Measurements from ENCODE around the gene ZNF619. TPM values are rescaled to one million over a fixed set of nuclear protein-coding genes. Genes with fewer than 3 reads are reported as not detected.

The ZNF619 gene
- total RNA-seq, 4 donors from 2014 or later, result 8.2 to 10.2 (median 9.7) TPM

GRCh38 chr3:40490916-40491315, 14.0 kb downstream of the ZNF619 start:
- WGBS, 2 donors, result 93 to 97% methylated on average over 5 of the region's 5 CpGs
- Histone ChIP-seq H3K27me3 (no peaks in the 10 kb centered on the region), H3K4me3 (replicated peaks in 1 of 3) (no peak overlapping the region), H3K27ac (no peak overlapping the region), H3K9me3 (no peaks in the 10 kb centered on the region), H3K36me3 (peaks cover 16 to 17% of the 10 kb centered on the region in 2 donors), H3K4me1 (no peaks in the 10 kb centered on the region)
- no peak for TF ChIP-seq CTCF (IDR thresholded peaks at IDR 0.05)
- TF ChIP-seq POLR2A (IDR thresholded peaks at IDR 0.05), result no peak
- intact Hi-C loops (cut with DNase I), result no loop called here
- DNase-seq, result no peak

GRCh38 chr3:40494698-40495097, 17.8 kb downstream of the ZNF619 start:
- H3K9me3 ChIP-seq, result no peaks in the 10 kb centered on the region
- no peaks in the 10 kb centered on the region for H3K27me3 ChIP-seq
- DNase-seq, result no peak
- H3K4me3 ChIP-seq (replicated peaks in 1 of 3), result no peak overlapping the region
- H3K27ac ChIP-seq, result no peak overlapping the region
- no peaks in the 10 kb centered on the region for H3K4me1 ChIP-seq
- intact Hi-C loops (cut with DNase I), result no loop called here
- TF ChIP-seq CTCF (IDR thresholded peaks at IDR 0.05) (no peak), POLR2A (IDR thresholded peaks at IDR 0.05) (no peak)
- whole genome bisulfite sequencing, 2 donors, result 48 to 54% methylated on average over 2 of the region's 2 CpGs
- H3K36me3 ChIP-seq, result no peaks in the 10 kb centered on the region

GRCh38 chr3:40497288-40497687, 20.4 kb downstream of the ZNF619 start:
- intact Hi-C loops (cut with DNase I), result no loop called here
- H3K27ac ChIP-seq, result no peak overlapping the region

GRCh38 chr3:40499952-40500351, 23.0 kb downstream of the ZNF619 start:
- Histone ChIP-seq H3K4me1 (peaks cover 1 to 3% of the 10 kb centered on the region in 2 donors), H3K9me3 (no peaks in the 10 kb centered on the region), H3K27ac (no peak overlapping the region), H3K36me3 (no peaks in the 10 kb centered on the region), H3K27me3 (no peaks in the 10 kb centered on the region), H3K4me3 (replicated peaks in 1 of 3) (no peak overlapping the region)
- DNase-seq, result no peak
- intact Hi-C loops (cut with DNase I), result no loop called here
- WGBS, 2 donors, result 88 to 100% methylated on average over 1 of the region's 1 CpG
- TF ChIP-seq CTCF (IDR thresholded peaks at IDR 0.05), result no peak
- TF ChIP-seq POLR2A (IDR thresholded peaks at IDR 0.05), result no peak

More at GRCh38 chr3:40497288-40497687, 20.4 kb downstream of the ZNF619 start:
- H3K9me3 ChIP-seq, result no peaks in the 10 kb centered on the region
- H3K4me1 ChIP-seq, result no peaks in the 10 kb centered on the region
- H3K36me3 ChIP-seq, result no peaks in the 10 kb centered on the region
- no peaks in the 10 kb centered on the region for H3K27me3 ChIP-seq
- TF ChIP-seq POLR2A (IDR thresholded peaks at IDR 0.05), result no peak
- TF ChIP-seq CTCF (IDR thresholded peaks at IDR 0.05), result no peak
- 96 to 100% methylated on average over 2 of the region's 2 CpGs for WGBS, 2 donors
- no peak for DNase-seq
- no peak overlapping the region for H3K4me3 ChIP-seq (replicated peaks in 1 of 3)

GRCh38 chr3:40502034-40502433, 25.1 kb downstream of the ZNF619 start:
- Histone ChIP-seq H3K36me3 (no peaks in the 10 kb centered on the region), H3K9me3 (no peaks in the 10 kb centered on the region), H3K27me3 (no peaks in the 10 kb centered on the region), H3K27ac (no peak overlapping the region), H3K4me1 (peaks cover 9 to 11% of the 10 kb centered on the region in 2 donors), H3K4me3 (replicated peaks in 1 of 3) (no peak overlapping the region)
- TF ChIP-seq CTCF (IDR thresholded peaks at IDR 0.05), result no peak
- TF ChIP-seq POLR2A (IDR thresholded peaks at IDR 0.05), result no peak
- no peak for DNase-seq
- WGBS, 2 donors, result 93 to 97% methylated on average over 2 of the region's 2 CpGs
- intact Hi-C loops (cut with DNase I), result no loop called here

Data from thyroid gland (tissue), 4 donors.